Stimulated activated CD8-positive, alpha-beta memory T cell treated with anti-CD3 and anti-CD28 coated beads, Interleukin-4, amount 100 ng/mL, for 1 hour (primary cell): Measurements from ENCODE around the gene ERI3.

Experiments
- DNase-seq, 2 donors: peaks; one replicate each; pipeline ENCODE4 v3.0.0-alpha.2; 2020; ENCODE audit warnings: low read depth in 2 of 2, low spot score in 1 of 2

Gene ERI3

DNA sequence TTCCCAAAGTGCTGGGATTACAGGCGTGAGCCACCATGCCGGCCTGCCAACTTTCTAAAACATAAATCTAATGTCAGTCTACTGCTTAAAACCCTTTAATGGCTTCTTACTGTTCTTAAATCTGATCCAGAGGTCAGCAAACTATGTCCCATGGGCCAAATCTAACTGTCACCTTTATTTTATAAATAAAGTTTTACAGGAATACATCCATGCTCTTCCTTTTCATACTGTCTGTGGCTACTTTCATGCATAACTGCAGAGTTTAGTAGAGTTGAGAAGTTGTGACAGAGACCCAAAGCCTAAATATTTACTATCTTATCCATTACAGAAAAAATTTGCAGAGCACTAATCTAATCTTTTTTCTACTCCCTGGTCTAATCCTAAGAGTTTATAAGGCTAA, 3.8 kb downstream of the ERI3 start:
- DNase-seq, result no peak

DNA sequence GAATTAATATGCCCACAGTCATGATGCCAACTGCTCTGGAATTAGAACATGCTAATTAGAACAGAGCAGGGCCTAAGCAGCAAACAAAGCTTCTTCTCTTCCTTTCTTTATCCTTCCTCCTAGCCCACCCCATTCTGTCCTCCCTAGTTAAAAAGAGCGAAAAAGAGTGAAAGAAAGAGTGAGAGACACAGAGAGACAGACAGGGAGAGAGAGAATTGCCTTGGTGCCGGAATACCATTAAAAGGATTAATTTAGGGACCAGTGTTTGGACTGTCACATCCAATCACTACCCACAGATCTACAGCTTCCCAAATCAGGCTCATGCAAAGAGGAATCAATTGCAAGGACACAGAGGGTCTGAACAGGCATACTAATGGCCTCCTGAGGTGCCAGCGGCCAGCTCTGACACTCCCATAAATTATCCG, 7.0 kb downstream of the ERI3 start:
- DNase-seq, result no peak

- no peak for DNase-seq
Measured at GRCh38 chr1:44347280-44347679, 7.8 kb downstream of the ERI3 start.

GRCh38 chr1:44346878-44347277, 8.2 kb downstream of the ERI3 start:
- DNase-seq, result no peak

DNA sequence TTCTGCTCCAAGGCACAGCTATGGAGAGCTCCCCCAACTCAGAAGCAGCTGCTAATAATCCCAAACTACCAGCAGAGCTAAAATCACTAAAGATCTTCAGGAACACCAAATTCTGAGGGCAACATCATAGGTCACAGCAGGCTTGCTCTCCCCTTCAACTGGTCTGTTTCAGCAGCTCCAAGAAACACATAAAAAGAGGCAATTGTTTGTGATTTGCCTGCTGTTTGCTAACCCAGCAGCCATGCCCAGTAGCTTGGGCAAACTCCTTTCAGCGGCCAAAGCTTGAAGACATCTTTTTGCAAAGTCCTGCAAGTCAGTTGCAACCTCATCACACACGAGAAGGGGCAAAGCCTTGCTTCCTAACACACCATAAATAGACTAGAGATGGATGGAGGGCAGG, 8.9 kb downstream of the ERI3 start:
- DNase-seq, result no peak

GRCh38 chr1:44345187-44345775, 9.8 kb downstream of the ERI3 start:
- DNase-seq, result no peak

GRCh38 chr1:44339731-44340130, 15.3 kb downstream of the ERI3 start:
- DNase-seq, result no peak

GRCh38 chr1:44338136-44338535, 16.9 kb downstream of the ERI3 start:
- no peak for DNase-seq

DNA sequence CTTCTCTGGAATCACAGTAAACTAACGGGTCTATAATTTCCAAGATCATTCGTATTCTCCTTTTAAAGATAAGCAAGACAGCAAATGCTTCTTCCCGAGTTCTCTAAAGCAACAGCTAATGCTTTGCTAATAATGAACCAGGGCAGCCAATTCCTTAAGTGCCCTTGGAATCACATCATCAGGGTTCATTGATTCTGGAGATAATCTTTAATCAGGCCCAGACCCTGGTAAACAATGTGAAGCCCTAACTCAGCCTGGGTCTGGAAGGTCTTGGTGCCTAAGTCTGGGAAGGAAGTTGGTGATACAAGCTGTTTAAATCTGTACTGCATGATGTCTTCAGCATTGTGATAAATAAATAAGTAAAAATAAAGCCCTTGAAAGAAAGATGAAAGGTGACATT, 18.4 kb downstream of the ERI3 start:
- DNase-seq, result no peak

DNA sequence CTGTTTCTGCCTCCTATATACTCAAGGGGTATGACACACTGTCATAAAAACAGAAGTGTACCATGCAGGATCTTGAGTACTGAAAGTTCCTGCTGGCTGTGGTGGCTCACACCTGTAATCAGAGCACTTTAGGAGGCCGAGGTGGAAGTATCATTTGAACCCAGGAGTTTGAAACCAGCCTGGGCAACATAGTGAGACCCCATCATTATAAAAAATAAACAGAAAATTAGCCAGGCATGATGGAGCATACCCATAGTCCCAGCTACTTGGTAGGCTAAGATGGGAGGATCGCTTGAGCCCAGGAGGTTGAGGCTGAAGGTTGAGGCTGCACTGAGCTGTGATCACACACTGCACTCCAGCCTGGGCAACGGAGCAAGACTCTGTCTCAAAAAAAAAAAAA, 20.1 kb downstream of the ERI3 start:
- DNase-seq, result no peak

GRCh38 chr1:44333376-44333775, 21.7 kb downstream of the ERI3 start:
- no peak for DNase-seq

DNA sequence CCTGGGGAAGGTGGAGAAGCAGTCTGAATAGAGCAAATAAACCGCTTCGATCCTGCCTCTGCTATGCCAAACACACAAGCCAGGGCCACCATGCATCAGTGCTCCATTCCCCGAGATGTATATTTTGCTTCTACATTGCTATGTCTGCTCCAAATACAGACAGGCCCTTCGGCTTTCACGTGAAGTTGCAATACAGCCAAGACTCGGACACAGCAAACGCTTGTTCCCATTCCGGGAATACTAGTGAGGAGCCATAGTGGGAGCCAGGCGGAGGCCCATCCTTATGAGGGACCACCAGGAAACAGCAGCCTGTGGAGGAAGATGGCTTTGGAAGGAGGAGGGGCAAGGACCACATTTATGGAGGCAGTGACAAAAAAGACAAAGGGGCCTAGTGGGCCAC, 22.6 kb downstream of the ERI3 start:
- DNase-seq, result no peak

GRCh38 chr1:44330935-44331334, 24.1 kb downstream of the ERI3 start:
- DNase-seq, result no peak

GRCh38 chr1:44328671-44329416, 26.2 kb downstream of the ERI3 start:
- no peak for DNase-seq

DNA sequence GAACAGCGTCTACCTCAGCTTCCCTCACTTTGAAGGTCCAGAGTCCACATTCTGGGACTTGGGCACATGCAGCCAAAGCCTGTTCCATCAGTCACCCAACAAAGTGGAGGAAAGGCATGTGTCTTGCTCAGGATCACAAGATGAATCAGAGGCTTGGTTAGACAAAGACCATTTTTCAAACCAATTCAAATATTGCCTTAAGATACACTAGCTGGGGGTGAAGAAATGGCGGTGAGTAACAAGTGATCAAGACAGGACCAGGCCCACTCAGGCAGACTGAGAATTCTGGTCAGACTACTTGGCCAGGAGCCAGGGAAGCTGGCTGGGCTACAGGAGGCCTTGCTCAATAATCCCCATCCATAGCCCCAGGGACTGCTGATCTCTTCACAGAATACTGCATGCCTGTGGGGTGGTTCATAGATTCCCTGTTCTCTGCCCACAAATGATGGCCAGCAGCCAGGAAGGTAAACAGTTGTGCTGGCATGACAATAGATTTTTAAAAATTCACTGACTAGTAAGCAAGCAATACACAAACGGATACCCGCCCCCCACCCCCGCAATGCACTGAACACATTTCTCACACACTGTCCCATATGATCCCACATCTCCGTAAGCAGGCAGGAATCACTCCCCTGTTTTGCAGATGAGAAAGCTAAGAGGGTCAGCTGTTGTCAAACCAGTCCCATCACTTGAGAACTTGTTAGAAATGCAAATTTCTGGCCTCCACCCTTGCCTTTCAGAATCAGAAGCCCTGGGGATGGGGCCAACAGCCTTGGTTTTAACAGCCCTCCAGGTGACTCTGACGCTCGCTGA, 27.2 kb downstream of the ERI3 start:
- no peak for DNase-seq

DNA sequence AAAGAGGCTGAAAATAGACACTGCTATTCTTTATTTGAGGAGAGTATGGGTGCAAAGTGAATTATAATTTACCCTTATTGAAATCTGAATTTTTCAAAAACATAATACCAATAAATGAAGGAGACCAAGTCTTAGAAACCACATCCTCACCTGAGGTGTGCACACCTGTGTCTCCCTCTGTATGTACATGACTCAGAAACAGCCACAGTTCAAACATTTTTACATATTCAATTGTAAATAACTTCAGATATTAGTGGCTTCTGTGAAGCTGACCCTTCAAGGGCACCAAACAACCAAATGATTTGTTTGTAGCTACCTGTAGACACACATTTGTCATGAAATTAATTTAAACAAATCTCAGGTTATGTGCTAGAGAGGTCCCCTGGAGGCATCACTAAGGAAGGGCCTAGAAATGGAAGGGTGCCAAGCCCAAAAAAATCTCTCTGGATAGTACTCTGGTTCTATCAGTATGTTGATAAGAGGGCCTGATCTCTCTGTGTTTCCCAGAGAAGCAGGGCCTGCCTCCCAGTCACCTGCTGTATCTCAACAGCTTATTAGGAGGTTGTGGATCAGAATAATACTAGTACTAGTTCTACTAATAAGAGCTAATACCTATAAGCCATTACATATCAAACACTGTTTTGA, 28.1 kb downstream of the ERI3 start:
- DNase-seq, result no peak

DNA sequence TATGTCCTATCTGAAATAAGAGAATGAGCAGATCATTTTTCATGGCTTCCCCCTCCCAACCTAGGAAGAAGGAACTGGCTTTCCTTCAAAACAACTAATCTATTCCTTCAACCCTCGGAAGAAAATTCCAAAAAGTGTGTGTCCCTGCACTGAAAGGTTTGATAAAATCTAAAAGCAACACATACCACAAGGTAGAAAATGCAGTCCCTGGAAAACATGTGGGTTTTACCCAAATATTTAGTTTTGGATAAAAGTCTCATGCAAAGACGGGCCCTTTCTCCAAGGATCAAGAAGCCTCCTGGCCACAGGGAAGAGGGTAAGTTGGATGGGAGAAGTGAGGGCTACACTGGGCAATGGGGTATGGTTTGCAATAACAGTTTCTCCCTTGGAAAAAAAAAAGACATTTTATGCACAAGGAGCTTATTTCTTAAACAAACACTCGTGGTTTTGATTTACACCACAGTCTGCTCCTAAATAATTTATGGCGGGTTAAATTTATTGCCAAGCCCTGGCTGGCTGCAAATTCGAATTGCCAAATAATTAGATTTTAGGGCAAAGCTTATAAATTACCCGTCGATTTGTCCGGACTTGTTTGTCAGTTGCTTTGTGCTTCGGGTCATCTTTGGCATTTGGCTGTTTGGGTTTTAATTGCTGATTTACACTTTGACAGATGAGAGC, 28.9 kb downstream of the ERI3 start:
- DNase-seq, result no peak

GRCh38 chr1:44323947-44324346, 31.1 kb downstream of the ERI3 start:
- no peak for DNase-seq

GRCh38 chr1:44322367-44322766, 32.7 kb downstream of the ERI3 start:
- no peak for DNase-seq

DNA sequence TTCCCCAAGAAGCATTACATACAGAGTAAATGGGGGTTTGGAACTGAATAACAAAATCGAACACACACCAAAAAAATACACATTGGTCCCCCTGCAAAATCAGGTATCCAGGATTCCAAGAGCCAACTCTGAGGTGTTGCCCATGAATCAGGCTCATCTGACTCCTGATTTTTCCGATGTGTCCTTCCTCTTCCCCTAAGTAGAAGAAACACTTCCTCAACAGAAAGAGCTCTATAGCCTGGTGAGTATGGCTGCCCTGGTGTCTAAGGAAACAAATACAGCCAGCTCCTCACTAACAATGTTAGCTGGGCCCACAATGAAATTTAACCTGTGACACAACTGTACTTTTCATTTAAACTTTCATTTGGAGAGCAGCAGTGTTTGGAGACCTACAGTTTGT, 33.6 kb downstream of the ERI3 start:
- no peak for DNase-seq
